GM18951 (cell line): ENCODE measurements around the gene EYA2.

Source experiments
- POLR2A ChIP-seq: IDR thresholded peaks from 4 replicates; pipeline ENCODE4 v1.6.1; 2011; ENCODE audit warnings: mild to moderate bottlenecking; ENCODE audit not compliant: insufficient read length, insufficient read depth; ENCODE audit errors: extremely low read depth
- in situ Hi-C: fragments of 300-500 bp; cut with MboI; formaldehyde crosslinking; loops from one replicate; pipeline ENCODE4 v1.12.0; 2022; ENCODE audit warnings: low sequenced_read_pairs, mixed read lengths, inconsistent platforms; ENCODE audit not compliant: unreplicated experiment

Gene EYA2

GRCh38 chr20:47118641-47119040, 224.0 kb downstream of the EYA2 start:
- in situ Hi-C loops = no loop called here
- no peak for TF ChIP-seq POLR2A

GRCh38 chr20:47120346-47120936, 225.8 kb downstream of the EYA2 start:
- no peak for TF ChIP-seq POLR2A
- in situ Hi-C loops = no loop called here

GRCh38 chr20:47122560-47122959, 227.9 kb downstream of the EYA2 start:
- TF ChIP-seq POLR2A = no peak
- in situ Hi-C loops = no loop called here

GRCh38 chr20:47124181-47124717, 229.6 kb downstream of the EYA2 start:
- no peak for TF ChIP-seq POLR2A
- in situ Hi-C loops = no loop called here

GRCh38 chr20:47125508-47125757, 230.8 kb downstream of the EYA2 start:
- in situ Hi-C loops = no loop called here
- no peak for TF ChIP-seq POLR2A

- TF ChIP-seq POLR2A = no peak
- in situ Hi-C loops = no loop called here
Measured at GRCh38 chr20:47125758-47126591, 231.3 kb downstream of the EYA2 start.

- TF ChIP-seq POLR2A = no peak
- in situ Hi-C loops = no loop called here
Measured at GRCh38 chr20:47126709-47127108, 232.1 kb downstream of the EYA2 start.

GRCh38 chr20:47127546-47127945, 232.9 kb downstream of the EYA2 start:
- in situ Hi-C loops = no loop called here
- no peak for TF ChIP-seq POLR2A

GRCh38 chr20:47127999-47128398, 233.4 kb downstream of the EYA2 start:
- in situ Hi-C loops = no loop called here
- TF ChIP-seq POLR2A = no peak

- in situ Hi-C loops = no loop called here
- TF ChIP-seq POLR2A = no peak
Measured at GRCh38 chr20:47129306-47129705, 234.7 kb downstream of the EYA2 start.

- in situ Hi-C loops = no loop called here
- no peak for TF ChIP-seq POLR2A
Measured at GRCh38 chr20:47133809-47134456, 239.3 kb downstream of the EYA2 start.

GRCh38 chr20:47136782-47137181, 242.1 kb downstream of the EYA2 start:
- in situ Hi-C loops = no loop called here
- no peak for TF ChIP-seq POLR2A

GRCh38 chr20:47137231-47137870, 242.7 kb downstream of the EYA2 start:
- in situ Hi-C loops = no loop called here
- no peak for TF ChIP-seq POLR2A
